Measurements from ENCODE around the gene PARP9. TPM values are rescaled to one million over a fixed set of nuclear protein-coding genes. Genes with fewer than 3 reads are reported as not detected.

PARP9 gene
- total RNA-seq, 2 experiments from 2014 or later, result 0.57 to 1.4 TPM

DNA sequence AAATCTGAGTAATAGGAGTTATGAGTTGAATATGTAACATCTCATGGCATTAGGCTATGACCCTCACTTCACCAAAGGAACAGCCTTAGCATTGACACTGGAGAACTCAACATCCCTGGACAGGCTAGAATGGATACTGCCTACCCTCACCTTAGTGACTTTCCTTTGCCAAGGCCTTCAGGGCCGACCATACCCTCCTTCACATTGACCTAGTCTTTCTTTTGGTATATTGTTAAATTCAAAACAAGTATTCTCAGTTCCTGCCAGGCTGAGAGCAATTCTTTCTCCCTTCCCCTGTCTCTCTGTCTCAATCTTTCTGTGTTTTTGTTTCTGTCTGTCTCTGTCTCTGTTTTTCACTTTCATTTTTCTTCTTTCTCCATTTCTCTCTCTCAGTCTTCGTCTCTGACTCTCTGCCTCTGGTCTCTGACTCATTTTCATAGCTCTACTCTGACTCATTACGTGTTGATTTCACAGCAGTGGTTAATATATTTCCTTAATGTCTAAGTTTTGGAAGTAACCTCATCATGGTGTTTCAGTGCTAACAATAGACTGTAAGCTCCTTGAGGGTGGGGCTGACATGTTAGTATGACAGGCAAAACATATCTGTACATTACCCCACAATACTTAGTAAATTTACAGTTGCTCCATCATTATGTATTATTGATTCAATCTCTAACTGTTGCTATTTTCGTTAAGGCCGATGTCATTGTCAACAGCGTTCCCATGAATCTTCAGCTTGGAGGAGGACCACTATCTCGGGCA is 45.9 kb upstream of the PARP9 start:
- TF ChIP-seq, protein P1, sequence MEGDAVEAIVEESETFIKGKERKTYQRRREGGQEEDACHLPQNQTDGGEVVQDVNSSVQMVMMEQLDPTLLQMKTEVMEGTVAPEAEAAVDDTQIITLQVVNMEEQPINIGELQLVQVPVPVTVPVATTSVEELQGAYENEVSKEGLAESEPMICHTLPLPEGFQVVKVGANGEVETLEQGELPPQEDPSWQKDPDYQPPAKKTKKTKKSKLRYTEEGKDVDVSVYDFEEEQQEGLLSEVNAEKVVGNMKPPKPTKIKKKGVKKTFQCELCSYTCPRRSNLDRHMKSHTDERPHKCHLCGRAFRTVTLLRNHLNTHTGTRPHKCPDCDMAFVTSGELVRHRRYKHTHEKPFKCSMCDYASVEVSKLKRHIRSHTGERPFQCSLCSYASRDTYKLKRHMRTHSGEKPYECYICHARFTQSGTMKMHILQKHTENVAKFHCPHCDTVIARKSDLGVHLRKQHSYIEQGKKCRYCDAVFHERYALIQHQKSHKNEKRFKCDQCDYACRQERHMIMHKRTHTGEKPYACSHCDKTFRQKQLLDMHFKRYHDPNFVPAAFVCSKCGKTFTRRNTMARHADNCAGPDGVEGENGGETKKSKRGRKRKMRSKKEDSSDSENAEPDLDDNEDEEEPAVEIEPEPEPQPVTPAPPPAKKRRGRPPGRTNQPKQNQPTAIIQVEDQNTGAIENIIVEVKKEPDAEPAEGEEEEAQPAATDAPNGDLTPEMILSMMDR (conservative IDR thresholded peaks at IDR 0.05; ENCODE audit: low read length), result no peak
- TF ChIP-seq EZH2phosphoT487 (IDR thresholded peaks at IDR 0.05; ENCODE audit: borderline replicate concordance, low read depth, low read length), result no peak
- H3K9me3 ChIP-seq (ENCODE audit: low read length), result no peaks in the 10 kb centered on the region
- H3K36me3 ChIP-seq (ENCODE audit: insufficient read depth, low read length), result no peaks in the 10 kb centered on the region
- intact Hi-C loops (cut with micrococcal nuclease; ENCODE audit: unreplicated experiment), result no loop called here
- H3K4me1 ChIP-seq (ENCODE audit: insufficient read depth, low read length, poor library complexity, severe bottlenecking), result no peaks in the 10 kb centered on the region
- no peak overlapping the region for H3K4me2 ChIP-seq (ENCODE audit: low read length)
- H4K20me1 ChIP-seq (ENCODE audit: insufficient read depth, low read length), result no peaks in the 10 kb centered on the region
- no peak overlapping the region for H3K4me3 ChIP-seq (ENCODE audit: low read depth, low read length, poor library complexity, severe bottlenecking)
- no peak for DNase-seq (ENCODE audit: low spot score)
- ChIA-PET POLR2A (no interaction called here), CTCF (ENCODE audit: unreplicated experiment) (no interaction called here)
- no peaks in the 10 kb centered on the region for H3K79me2 ChIP-seq (ENCODE audit: insufficient read depth, low read depth, low read length)
- BruUV-seq (replicated peaks), result no TSS peak
- no peak overlapping the region for H3K27ac ChIP-seq (ENCODE audit: low read depth, low read length, poor library complexity, severe bottlenecking)
- H3K9me2 ChIP-seq (ENCODE audit: insufficient read depth, low read length), result no peaks in the 10 kb centered on the region
- no peak overlapping the region for H2AFZ ChIP-seq (ENCODE audit: low read length)

DNA sequence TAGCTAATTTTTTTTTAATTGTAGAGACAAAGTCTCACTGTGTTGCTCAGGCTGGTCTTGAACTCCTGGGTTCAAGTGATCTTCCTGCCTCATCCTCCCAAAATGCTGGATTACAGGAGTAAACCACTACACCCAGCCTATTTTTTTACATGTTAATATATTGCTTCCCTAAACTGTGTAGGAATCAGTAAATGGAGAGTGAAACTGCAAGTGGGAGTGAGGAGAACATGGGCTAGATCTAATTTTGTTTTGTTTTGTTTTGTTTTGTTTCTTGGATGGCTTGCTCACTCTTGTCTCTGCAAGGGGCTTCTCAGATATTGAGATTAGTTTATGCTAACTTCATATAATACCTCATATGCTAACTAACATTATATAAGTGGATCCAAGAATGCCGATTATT is 44.8 kb upstream of the PARP9 start:
- Histone ChIP-seq H3K4me1 (ENCODE audit: insufficient read depth, low read length, poor library complexity, severe bottlenecking) (no peaks in the 10 kb centered on the region), H3K4me2 (ENCODE audit: low read length) (no peak overlapping the region), H2AFZ (ENCODE audit: low read length) (no peak overlapping the region), H3K27ac (ENCODE audit: low read depth, low read length, poor library complexity, severe bottlenecking) (no peak overlapping the region), H4K20me1 (ENCODE audit: insufficient read depth, low read length) (no peaks in the 10 kb centered on the region), H3K9me3 (ENCODE audit: low read length) (no peaks in the 10 kb centered on the region), H3K79me2 (ENCODE audit: insufficient read depth, low read depth, low read length) (no peaks in the 10 kb centered on the region), H3K4me3 (ENCODE audit: low read depth, low read length, poor library complexity, severe bottlenecking) (no peak overlapping the region), H3K36me3 (ENCODE audit: insufficient read depth, low read length) (no peaks in the 10 kb centered on the region), H3K9me2 (ENCODE audit: insufficient read depth, low read length) (no peaks in the 10 kb centered on the region)
- intact Hi-C loops (cut with micrococcal nuclease; ENCODE audit: unreplicated experiment), result no loop called here
- no peak for DNase-seq (ENCODE audit: low spot score)
- BruUV-seq (replicated peaks), result no TSS peak
- TF ChIP-seq, protein P1 (conservative IDR thresholded peaks at IDR 0.05; ENCODE audit: low read length), result no peak
- no peak for TF ChIP-seq EZH2phosphoT487 (IDR thresholded peaks at IDR 0.05; ENCODE audit: borderline replicate concordance, low read depth, low read length)
- ChIA-PET POLR2A (no interaction called here), CTCF (ENCODE audit: unreplicated experiment) (no interaction called here)

DNA sequence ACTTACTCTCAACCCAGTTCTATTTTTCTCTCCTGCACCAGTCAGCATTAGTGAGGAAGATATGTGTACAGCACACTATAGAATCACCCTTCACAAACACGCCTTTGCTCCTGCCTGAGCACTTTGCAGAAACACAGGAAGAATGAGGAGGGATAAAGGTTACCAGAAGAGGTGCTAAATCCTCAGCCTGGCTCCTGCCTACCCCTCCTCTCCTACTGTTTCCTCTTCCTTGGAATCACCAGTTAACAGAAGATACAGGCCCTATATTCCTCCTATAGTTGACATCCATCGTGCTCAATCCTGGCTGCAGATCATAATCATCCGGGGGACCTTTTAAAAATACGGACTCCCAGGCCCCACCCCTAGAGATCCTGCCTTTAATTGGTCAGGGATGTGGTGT is 42.2 kb upstream of the PARP9 start:
- Histone ChIP-seq H3K4me3 (ENCODE audit: low read depth, low read length, poor library complexity, severe bottlenecking) (no peak overlapping the region), H3K79me2 (ENCODE audit: insufficient read depth, low read depth, low read length) (no peaks in the 10 kb centered on the region), H3K9me3 (ENCODE audit: low read length) (no peaks in the 10 kb centered on the region), H3K9me2 (ENCODE audit: insufficient read depth, low read length) (no peaks in the 10 kb centered on the region), H3K4me1 (ENCODE audit: insufficient read depth, low read length, poor library complexity, severe bottlenecking) (no peaks in the 10 kb centered on the region), H4K20me1 (ENCODE audit: insufficient read depth, low read length) (no peaks in the 10 kb centered on the region), H3K27ac (ENCODE audit: low read depth, low read length, poor library complexity, severe bottlenecking) (no peak overlapping the region), H3K36me3 (ENCODE audit: insufficient read depth, low read length) (no peaks in the 10 kb centered on the region), H2AFZ (ENCODE audit: low read length) (no peak overlapping the region), H3K4me2 (ENCODE audit: low read length) (no peak overlapping the region)
- BruUV-seq (replicated peaks), result no TSS peak
- intact Hi-C loops (cut with micrococcal nuclease; ENCODE audit: unreplicated experiment), result no loop called here
- ChIA-PET CTCF (ENCODE audit: unreplicated experiment) (no interaction called here), POLR2A (no interaction called here)
- TF ChIP-seq EZH2phosphoT487 (IDR thresholded peaks at IDR 0.05; ENCODE audit: borderline replicate concordance, low read depth, low read length), result no peak
- TF ChIP-seq, protein P1 (conservative IDR thresholded peaks at IDR 0.05; ENCODE audit: low read length), result no peak
- DNase-seq (ENCODE audit: low spot score), result no peak

Data from OCI-LY7 (cell line).